ENCODE results near the gene LTBP1.

DNA sequence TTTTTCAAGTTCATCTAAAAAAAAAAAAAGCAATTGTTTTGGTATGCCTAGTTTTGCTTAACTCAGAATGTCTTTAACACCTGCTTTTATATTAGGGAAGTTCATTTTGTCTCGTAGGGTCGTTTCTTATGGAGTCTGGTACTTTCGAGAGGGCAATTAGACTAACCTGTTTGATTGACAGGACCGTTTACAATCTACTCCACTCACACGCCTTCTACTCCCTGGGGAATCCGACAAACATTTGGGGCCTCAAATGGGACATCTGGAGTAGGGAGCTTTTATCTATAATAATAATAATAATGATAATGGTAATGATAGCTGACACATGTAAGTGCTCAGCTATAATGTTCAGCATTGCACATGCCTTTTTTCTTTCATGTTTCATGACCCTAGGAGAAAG lies 268.1 kb downstream of the LTBP1 start:
- TF ChIP-seq EZH2 (IDR thresholded peaks at IDR 0.05; ENCODE audit: borderline replicate concordance) (no peak), CTCF (IDR thresholded peaks at IDR 0.05; ENCODE audit: poor library complexity) (no peak), EZH2phosphoT487 (IDR thresholded peaks at IDR 0.05; ENCODE audit: low read depth, severe bottlenecking, unreplicated experiment) (no peak)

All from hepatocyte (in vitro differentiated cells).